PFSK-1 (cell line): ENCODE measurements around the gene HOXB3. TPM values are rescaled to one million over a fixed set of nuclear protein-coding genes. Genes with fewer than 3 reads are reported as not detected.

Experiments used
- FOXP2 ChIP-seq: optimal IDR thresholded peaks from 2 replicates; pipeline ENCODE3; 2011; ENCODE audit warnings: borderline replicate concordance, control low read depth, inconsistent platforms; ENCODE audit not compliant: insufficient read depth; ENCODE audit errors: extremely low read length, extremely low read depth
- POLR2AphosphoS5 ChIP-seq: IDR thresholded peaks from 2 replicates; pipeline ENCODE4 v1.6.1; 2012; ENCODE audit warnings: low read depth, mild to moderate bottlenecking, control low read depth, low read length, moderate library complexity
- REST ChIP-seq, 2 experiments: IDR thresholded peaks; 2 replicates each; pipeline versions ENCODE4 v1.6.1 to v1.8.0; 2011 to 2012; ENCODE audit warnings: low read depth in 2 of 2, low read length in 2 of 2, control low read depth in 1 of 2, inconsistent platforms in 1 of 2, mild to moderate bottlenecking in 1 of 2, moderate library complexity in 1 of 2; ENCODE audit not compliant: insufficient read depth in 1 of 2
- SIN3A ChIP-seq: IDR thresholded peaks from 2 replicates; pipeline ENCODE4 v1.6.1; 2012; ENCODE audit warnings: mild to moderate bottlenecking, low read length, moderate library complexity, borderline replicate concordance; ENCODE audit not compliant: insufficient read depth
- TAF1 ChIP-seq: IDR thresholded peaks from 2 replicates; pipeline ENCODE4 v1.6.1; 2012; ENCODE audit warnings: low read length, control low read depth, borderline replicate concordance; ENCODE audit not compliant: insufficient read depth
- polyA plus RNA-seq: library from polyadenylated mRNA; unstranded; fragments of >200 nt; gene quantifications from one replicate; pipeline ENCODE4 v1.2.1, GENCODE V29; 2012; ENCODE audit warnings: low read depth, missing spikeins; ENCODE audit not compliant: insufficient read length

Gene HOXB3
- polyA plus RNA-seq, result not detected

GRCh38 chr17:48589831-48590606 lies at the start of gene HOXB3:
Gene HOXB3 (minus strand): TSS chr17:48590241. CDS start chr17:48552474, 37,767 bp downstream.
- no peak for TF ChIP-seq REST (IDR thresholded peaks at IDR 0.05; ENCODE audit: insufficient read depth in 1 of 2, low read depth in 2 of 2, low read length in 2 of 2)

- TF ChIP-seq FOXP2, result no peak
- TF ChIP-seq TAF1, result no peak
- TF ChIP-seq REST (IDR thresholded peaks at IDR 0.05; ENCODE audit: insufficient read depth in 1 of 2, low read depth in 2 of 2, low read length in 2 of 2), result no peak
- TF ChIP-seq POLR2AphosphoS5, result no peak
- no peak for TF ChIP-seq SIN3A
These were observed 49.1 kb upstream of the HOXB3 start for GRCh38 chr17:48639136-48639535.

- no peak for TF ChIP-seq FOXP2
- TF ChIP-seq SIN3A, result no peak
- TF ChIP-seq TAF1, result no peak
- no peak for TF ChIP-seq POLR2AphosphoS5
- no peak for TF ChIP-seq REST (IDR thresholded peaks at IDR 0.05; ENCODE audit: insufficient read depth in 1 of 2, low read depth in 2 of 2, low read length in 2 of 2)
These were observed 47.6 kb upstream of the HOXB3 start for GRCh38 chr17:48637323-48638260.

GRCh38 chr17:48636177-48637018 lies 46.4 kb upstream of the HOXB3 start:
- TF ChIP-seq SIN3A, result no peak
- TF ChIP-seq POLR2AphosphoS5, result no peak
- no peak for TF ChIP-seq TAF1
- no peak for TF ChIP-seq REST (IDR thresholded peaks at IDR 0.05; ENCODE audit: insufficient read depth in 1 of 2, low read depth in 2 of 2, low read length in 2 of 2)
- TF ChIP-seq FOXP2, result no peak
